ENCODE data around the gene H3-3A.

Gene H3-3A

GRCh38 chr1:226116673-226117072 lies 54.2 kb downstream of the H3-3A start:
- DNase-seq = no peak

- no peak for DNase-seq
These were observed 54.8 kb downstream of the H3-3A start for GRCh38 chr1:226117330-226117729.

GRCh38 chr1:226118357-226118756 lies 55.8 kb downstream of the H3-3A start:
- DNase-seq = no peak

- DNase-seq = no peak
These were observed 56.7 kb downstream of the H3-3A start for GRCh38 chr1:226119169-226119568.

- no peak for DNase-seq
These were observed 57.9 kb downstream of the H3-3A start for GRCh38 chr1:226120398-226120797.

- DNase-seq = no peak
These were observed 58.6 kb downstream of the H3-3A start for GRCh38 chr1:226121049-226121586.
